K562 (cell line): ENCODE measurements around the gene SETD1B. TPM values are rescaled to one million over a fixed set of nuclear protein-coding genes. Genes with fewer than 3 reads are reported as not detected.
A peak's percentile ranks its signal among the peaks of the same experiment; 100 is the strongest.

Experiments
- DNMT1 ChIP-seq: fragments of 450-650 bp; IDR thresholded peaks from 2 replicates; pipeline ENCODE4 v1.6.1; 2016; ENCODE audit warnings: antibody characterized with exemption, mild to moderate bottlenecking
- ELF4 ChIP-seq: fragments of 450-650 bp; formaldehyde crosslinking; IDR thresholded peaks from 2 replicates; pipeline ENCODE4 v1.4.0; 2022; ENCODE audit warnings: missing genetic modification characterization
- HSF4 ChIP-seq: fragments of 250-450 bp; sonication (Bioruptor Pico); IDR thresholded peaks from 2 replicates; pipeline ENCODE4 v2.1.2; 2022; ENCODE audit warnings: mild to moderate bottlenecking, moderate library complexity, borderline replicate concordance
- NFRKB ChIP-seq: fragments of 450-650 bp; IDR thresholded peaks from 2 replicates; pipeline ENCODE4 v1.6.1; 2016; ENCODE audit warnings: low read depth
- RNF2 ChIP-seq: sonication (generic); IDR thresholded peaks from 2 replicates; pipeline ENCODE4 v1.6.1; 2016
- ZNF121 ChIP-seq: sonication (generic); formaldehyde crosslinking; conservative IDR thresholded peaks from 2 replicates; pipeline ENCODE4 v1.8.0; 2022; ENCODE audit warnings: missing genetic modification reagents
- ZNF830 ChIP-seq: fragments of 250-450 bp; sonication (Bioruptor Pico); IDR thresholded peaks from 2 replicates; pipeline ENCODE4 v1.5.0; 2021; ENCODE audit warnings: mild to moderate bottlenecking
- polyA plus RNA-seq, 8 experiments: library from polyadenylated mRNA; depleted of rRNA in 4 of 8; stranded (reverse) in 5 of 8; unstranded in 3 of 8; fragments of >200 nt; fragmentation: Nextera tagmentation in 2 of 8; fragmentation: Illumina TruSeq in 1 of 8; extraction: Ambion mirVana in 2 of 8; extraction: Trizol in 1 of 8; gene quantifications; 2 replicates each; pipeline versions ENCODE4 v1.2.1 to v1.2.3, GENCODE V29; 2011 to 2014; ENCODE audit warnings: inconsistent platforms in 1 of 8, missing spikeins in 1 of 8
- total RNA-seq, 7 experiments: library from RNA; depleted of rRNA in 6 of 7; stranded (reverse); fragments of >200 nt in 6 of 7; fragmentation: Illumina TruSeq in 2 of 7; extraction: Trizol in 2 of 7; gene quantifications; 2 replicates each; pipeline versions ENCODE4 v1.2.1 to v1.2.3, GENCODE V29; 2011 to 2021; ENCODE audit warnings: low replicate concordance in 1 of 7
- TF ChIP-seq, protein P1 (sequence below): fragments of 200-600 bp; sonication (generic); IDR thresholded peaks from one replicate; pipeline ENCODE4 v1.6.1; 2012; ENCODE audit warnings: mild to moderate bottlenecking, low read depth, low read length, inconsistent platforms
- TF ChIP-seq, protein P2 (sequence below): fragments of 250-450 bp; sonication (Bioruptor Pico); IDR thresholded peaks from 2 replicates; pipeline ENCODE4 v1.4.0; 2020; ENCODE audit warnings: mild to moderate bottlenecking, moderate library complexity
- TF ChIP-seq, protein P3 (sequence below): sonication (generic); formaldehyde crosslinking; IDR thresholded peaks from 2 replicates; pipeline ENCODE4 v1.8.1; 2023; ENCODE audit warnings: mild to moderate bottlenecking, missing genetic modification reagents

The SETD1B gene
- total and polyA plus RNA-seq, 9 of the 15 experiments (the other 6 are each of a cell fraction or from before 2014, with no cell fraction given) = 0.48 to 26.6 (median 2.3) TPM

DNA sequence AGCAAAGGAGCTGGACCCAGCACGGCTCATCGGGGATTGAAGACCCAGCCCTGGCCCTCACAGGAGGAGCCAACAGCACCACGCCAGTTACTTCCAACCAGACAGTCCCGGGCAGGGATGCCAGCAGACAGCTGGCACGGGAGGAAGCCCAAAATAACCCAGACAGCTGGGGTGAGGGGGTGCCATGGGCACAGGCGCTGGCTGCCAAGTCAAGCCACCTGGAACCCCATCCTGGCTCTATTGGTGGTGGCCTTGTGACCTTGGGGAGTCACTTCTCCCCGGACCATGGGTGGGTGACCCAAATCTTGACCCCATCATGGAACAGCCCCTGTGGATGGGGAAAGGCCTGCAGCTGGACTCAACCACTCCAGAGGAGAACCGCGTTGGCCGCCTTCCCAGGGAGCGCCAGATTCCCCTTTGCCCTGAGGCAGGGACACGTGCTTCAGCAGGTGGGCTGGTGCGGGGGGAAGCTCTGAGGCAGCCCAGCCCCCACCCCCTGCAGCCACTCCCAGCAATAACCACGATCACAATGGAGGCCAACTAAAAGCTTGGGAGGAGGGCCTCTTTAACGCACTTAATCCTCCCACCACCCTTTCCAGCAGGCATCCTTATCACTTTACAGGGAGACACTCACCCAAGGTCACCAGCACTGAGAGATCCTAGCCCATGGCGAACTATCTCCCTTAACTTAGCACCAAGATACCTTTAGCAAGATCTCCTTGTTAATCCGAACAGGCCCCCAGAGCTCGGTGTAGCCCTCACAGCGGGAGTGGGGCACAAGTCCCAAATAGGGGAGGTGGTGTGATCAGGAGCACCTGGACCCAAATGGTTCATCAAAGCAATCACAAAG is 5.6 kb upstream of the SETD1B start (continued):
- TF ChIP-seq, protein P1, sequence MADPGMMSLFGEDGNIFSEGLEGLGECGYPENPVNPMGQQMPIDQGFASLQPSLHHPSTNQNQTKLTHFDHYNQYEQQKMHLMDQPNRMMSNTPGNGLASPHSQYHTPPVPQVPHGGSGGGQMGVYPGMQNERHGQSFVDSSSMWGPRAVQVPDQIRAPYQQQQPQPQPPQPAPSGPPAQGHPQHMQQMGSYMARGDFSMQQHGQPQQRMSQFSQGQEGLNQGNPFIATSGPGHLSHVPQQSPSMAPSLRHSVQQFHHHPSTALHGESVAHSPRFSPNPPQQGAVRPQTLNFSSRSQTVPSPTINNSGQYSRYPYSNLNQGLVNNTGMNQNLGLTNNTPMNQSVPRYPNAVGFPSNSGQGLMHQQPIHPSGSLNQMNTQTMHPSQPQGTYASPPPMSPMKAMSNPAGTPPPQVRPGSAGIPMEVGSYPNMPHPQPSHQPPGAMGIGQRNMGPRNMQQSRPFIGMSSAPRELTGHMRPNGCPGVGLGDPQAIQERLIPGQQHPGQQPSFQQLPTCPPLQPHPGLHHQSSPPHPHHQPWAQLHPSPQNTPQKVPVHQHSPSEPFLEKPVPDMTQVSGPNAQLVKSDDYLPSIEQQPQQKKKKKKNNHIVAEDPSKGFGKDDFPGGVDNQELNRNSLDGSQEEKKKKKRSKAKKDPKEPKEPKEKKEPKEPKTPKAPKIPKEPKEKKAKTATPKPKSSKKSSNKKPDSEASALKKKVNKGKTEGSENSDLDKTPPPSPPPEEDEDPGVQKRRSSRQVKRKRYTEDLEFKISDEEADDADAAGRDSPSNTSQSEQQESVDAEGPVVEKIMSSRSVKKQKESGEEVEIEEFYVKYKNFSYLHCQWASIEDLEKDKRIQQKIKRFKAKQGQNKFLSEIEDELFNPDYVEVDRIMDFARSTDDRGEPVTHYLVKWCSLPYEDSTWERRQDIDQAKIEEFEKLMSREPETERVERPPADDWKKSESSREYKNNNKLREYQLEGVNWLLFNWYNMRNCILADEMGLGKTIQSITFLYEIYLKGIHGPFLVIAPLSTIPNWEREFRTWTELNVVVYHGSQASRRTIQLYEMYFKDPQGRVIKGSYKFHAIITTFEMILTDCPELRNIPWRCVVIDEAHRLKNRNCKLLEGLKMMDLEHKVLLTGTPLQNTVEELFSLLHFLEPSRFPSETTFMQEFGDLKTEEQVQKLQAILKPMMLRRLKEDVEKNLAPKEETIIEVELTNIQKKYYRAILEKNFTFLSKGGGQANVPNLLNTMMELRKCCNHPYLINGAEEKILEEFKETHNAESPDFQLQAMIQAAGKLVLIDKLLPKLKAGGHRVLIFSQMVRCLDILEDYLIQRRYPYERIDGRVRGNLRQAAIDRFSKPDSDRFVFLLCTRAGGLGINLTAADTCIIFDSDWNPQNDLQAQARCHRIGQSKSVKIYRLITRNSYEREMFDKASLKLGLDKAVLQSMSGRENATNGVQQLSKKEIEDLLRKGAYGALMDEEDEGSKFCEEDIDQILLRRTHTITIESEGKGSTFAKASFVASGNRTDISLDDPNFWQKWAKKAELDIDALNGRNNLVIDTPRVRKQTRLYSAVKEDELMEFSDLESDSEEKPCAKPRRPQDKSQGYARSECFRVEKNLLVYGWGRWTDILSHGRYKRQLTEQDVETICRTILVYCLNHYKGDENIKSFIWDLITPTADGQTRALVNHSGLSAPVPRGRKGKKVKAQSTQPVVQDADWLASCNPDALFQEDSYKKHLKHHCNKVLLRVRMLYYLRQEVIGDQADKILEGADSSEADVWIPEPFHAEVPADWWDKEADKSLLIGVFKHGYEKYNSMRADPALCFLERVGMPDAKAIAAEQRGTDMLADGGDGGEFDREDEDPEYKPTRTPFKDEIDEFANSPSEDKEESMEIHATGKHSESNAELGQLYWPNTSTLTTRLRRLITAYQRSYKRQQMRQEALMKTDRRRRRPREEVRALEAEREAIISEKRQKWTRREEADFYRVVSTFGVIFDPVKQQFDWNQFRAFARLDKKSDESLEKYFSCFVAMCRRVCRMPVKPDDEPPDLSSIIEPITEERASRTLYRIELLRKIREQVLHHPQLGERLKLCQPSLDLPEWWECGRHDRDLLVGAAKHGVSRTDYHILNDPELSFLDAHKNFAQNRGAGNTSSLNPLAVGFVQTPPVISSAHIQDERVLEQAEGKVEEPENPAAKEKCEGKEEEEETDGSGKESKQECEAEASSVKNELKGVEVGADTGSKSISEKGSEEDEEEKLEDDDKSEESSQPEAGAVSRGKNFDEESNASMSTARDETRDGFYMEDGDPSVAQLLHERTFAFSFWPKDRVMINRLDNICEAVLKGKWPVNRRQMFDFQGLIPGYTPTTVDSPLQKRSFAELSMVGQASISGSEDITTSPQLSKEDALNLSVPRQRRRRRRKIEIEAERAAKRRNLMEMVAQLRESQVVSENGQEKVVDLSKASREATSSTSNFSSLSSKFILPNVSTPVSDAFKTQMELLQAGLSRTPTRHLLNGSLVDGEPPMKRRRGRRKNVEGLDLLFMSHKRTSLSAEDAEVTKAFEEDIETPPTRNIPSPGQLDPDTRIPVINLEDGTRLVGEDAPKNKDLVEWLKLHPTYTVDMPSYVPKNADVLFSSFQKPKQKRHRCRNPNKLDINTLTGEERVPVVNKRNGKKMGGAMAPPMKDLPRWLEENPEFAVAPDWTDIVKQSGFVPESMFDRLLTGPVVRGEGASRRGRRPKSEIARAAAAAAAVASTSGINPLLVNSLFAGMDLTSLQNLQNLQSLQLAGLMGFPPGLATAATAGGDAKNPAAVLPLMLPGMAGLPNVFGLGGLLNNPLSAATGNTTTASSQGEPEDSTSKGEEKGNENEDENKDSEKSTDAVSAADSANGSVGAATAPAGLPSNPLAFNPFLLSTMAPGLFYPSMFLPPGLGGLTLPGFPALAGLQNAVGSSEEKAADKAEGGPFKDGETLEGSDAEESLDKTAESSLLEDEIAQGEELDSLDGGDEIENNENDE = no peak
- 0 out of 2 replicates have a peak, but pooled peaks have one; percentile 16 for TF ChIP-seq DNMT1
- TF ChIP-seq, protein P2, sequence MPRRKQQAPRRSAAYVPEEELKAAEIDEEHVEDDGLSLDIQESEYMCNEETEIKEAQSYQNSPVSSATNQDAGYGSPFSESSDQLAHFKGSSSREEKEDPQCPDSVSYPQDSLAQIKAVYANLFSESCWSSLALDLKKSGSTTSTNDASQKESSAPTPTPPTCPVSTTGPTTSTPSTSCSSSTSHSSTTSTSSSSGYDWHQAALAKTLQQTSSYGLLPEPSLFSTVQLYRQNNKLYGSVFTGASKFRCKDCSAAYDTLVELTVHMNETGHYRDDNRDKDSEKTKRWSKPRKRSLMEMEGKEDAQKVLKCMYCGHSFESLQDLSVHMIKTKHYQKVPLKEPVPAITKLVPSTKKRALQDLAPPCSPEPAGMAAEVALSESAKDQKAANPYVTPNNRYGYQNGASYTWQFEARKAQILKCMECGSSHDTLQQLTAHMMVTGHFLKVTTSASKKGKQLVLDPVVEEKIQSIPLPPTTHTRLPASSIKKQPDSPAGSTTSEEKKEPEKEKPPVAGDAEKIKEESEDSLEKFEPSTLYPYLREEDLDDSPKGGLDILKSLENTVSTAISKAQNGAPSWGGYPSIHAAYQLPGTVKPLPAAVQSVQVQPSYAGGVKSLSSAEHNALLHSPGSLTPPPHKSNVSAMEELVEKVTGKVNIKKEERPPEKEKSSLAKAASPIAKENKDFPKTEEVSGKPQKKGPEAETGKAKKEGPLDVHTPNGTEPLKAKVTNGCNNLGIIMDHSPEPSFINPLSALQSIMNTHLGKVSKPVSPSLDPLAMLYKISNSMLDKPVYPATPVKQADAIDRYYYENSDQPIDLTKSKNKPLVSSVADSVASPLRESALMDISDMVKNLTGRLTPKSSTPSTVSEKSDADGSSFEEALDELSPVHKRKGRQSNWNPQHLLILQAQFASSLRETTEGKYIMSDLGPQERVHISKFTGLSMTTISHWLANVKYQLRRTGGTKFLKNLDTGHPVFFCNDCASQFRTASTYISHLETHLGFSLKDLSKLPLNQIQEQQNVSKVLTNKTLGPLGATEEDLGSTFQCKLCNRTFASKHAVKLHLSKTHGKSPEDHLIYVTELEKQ (CRISPR knock-in tag) = no peak
- TF ChIP-seq ZNF121 = no peak
- TF ChIP-seq, protein P3, sequence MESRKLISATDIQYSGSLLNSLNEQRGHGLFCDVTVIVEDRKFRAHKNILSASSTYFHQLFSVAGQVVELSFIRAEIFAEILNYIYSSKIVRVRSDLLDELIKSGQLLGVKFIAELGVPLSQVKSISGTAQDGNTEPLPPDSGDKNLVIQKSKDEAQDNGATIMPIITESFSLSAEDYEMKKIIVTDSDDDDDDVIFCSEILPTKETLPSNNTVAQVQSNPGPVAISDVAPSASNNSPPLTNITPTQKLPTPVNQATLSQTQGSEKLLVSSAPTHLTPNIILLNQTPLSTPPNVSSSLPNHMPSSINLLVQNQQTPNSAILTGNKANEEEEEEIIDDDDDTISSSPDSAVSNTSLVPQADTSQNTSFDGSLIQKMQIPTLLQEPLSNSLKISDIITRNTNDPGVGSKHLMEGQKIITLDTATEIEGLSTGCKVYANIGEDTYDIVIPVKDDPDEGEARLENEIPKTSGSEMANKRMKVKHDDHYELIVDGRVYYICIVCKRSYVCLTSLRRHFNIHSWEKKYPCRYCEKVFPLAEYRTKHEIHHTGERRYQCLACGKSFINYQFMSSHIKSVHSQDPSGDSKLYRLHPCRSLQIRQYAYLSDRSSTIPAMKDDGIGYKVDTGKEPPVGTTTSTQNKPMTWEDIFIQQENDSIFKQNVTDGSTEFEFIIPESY = no peak
- TF ChIP-seq HSF4 (CRISPR knock-in tag) = no peak
- no peak for TF ChIP-seq RNF2
- no peak for TF ChIP-seq ELF4 (CRISPR knock-in tag)
- TF ChIP-seq ZNF830 (CRISPR knock-in tag) = no peak
- TF ChIP-seq NFRKB = no peak
